ENCODE data around the gene CARHSP1. TPM values are rescaled to one million over a fixed set of nuclear protein-coding genes. Genes with fewer than 3 reads are reported as not detected.

Gene CARHSP1
- total RNA-seq, 1 experiment from 2014 or later, result 79.7 TPM

DNA sequence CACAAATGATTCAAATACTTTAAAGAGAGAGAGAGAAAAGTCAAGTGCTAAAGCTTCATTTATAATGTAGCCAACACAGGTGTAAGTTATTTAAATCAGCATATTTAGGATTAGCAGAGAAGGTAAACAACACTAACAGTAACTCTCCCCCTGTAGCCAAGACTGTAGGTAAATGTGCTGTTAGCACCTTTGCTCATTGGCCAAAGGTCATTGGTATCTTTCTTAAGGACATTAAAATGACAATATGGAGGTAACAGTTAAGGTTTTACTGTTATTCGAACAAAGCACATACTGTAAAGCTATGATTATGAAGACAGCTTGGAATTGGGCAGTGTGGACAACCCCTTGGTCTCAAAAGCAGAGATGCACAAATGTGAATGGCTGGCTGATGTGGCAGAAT is 42.0 kb upstream of the CARHSP1 start:
- H3K36me3 ChIP-seq (ENCODE audit: control insufficient read depth in 1 of 2, insufficient read depth in 2 of 2, low read length in 2 of 2), result peaks cover 23 to 52% of the 10 kb centered on the region in 2 experiments; a peak in 3 of 4 replicates
- no peaks in the 10 kb centered on the region for H3K4me1 ChIP-seq (ENCODE audit: control insufficient read depth in 1 of 2, insufficient read depth in 2 of 2, low read length in 2 of 2)
- ChIA-PET RAD21 (ENCODE audit: low non-redundant PET in 1 of 2, low total read pairs in 2 of 2, uncharacterized antibody in 2 of 2, unreplicated experiment in 2 of 2) (no interaction called here), CTCF (no interaction called here), POLR2A (no interaction called here)
- no peaks in the 10 kb centered on the region for H3K9me2 ChIP-seq (ENCODE audit: insufficient read depth)
- H3K79me2 ChIP-seq (ENCODE audit: insufficient read depth, low read length), result peaks cover 65% of the 10 kb centered on the region
- no peak overlapping the region for H3K4me3 ChIP-seq (replicated peaks in 1 of 2; ENCODE audit: low read depth in 1 of 2, low read length in 2 of 2)
- H3K9me3 ChIP-seq (ENCODE audit: control insufficient read depth in 1 of 2, insufficient read depth in 1 of 2, low read depth in 1 of 2, low read length in 2 of 2), result no peaks in the 10 kb centered on the region
- H3K27me3 ChIP-seq (ENCODE audit: insufficient read depth, low read length), result no peaks in the 10 kb centered on the region
- intact Hi-C loops (cut with micrococcal nuclease), result no loop called here
- H3K9ac ChIP-seq (ENCODE audit: low read length), result no peak overlapping the region
- TF ChIP-seq FOSL1 (IDR thresholded peaks at IDR 0.05; ENCODE audit: low read depth), result no peak
- TF ChIP-seq CEBPB (IDR thresholded peaks at IDR 0.05; ENCODE audit: low read depth), result no peak
- no peak for TF ChIP-seq POLR2A (IDR thresholded peaks at IDR 0.05; ENCODE audit: borderline replicate concordance, extremely low read depth, insufficient read depth, insufficient read length)
- TF ChIP-seq TCF7L2 (IDR thresholded peaks at IDR 0.05; ENCODE audit: borderline replicate concordance, extremely low read depth, insufficient read depth, insufficient read length), result no peak
- no peak for TF ChIP-seq YY1 (IDR thresholded peaks at IDR 0.05; ENCODE audit: extremely low read depth, insufficient replicate concordance, low read depth, low read length)
- TF ChIP-seq RAD21 (IDR thresholded peaks at IDR 0.05; ENCODE audit: low read depth), result no peak
- TF ChIP-seq, protein P1, sequence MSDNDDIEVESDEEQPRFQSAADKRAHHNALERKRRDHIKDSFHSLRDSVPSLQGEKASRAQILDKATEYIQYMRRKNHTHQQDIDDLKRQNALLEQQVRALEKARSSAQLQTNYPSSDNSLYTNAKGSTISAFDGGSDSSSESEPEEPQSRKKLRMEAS (IDR thresholded peaks at IDR 0.05), result no peak
- TF ChIP-seq, protein P2, sequence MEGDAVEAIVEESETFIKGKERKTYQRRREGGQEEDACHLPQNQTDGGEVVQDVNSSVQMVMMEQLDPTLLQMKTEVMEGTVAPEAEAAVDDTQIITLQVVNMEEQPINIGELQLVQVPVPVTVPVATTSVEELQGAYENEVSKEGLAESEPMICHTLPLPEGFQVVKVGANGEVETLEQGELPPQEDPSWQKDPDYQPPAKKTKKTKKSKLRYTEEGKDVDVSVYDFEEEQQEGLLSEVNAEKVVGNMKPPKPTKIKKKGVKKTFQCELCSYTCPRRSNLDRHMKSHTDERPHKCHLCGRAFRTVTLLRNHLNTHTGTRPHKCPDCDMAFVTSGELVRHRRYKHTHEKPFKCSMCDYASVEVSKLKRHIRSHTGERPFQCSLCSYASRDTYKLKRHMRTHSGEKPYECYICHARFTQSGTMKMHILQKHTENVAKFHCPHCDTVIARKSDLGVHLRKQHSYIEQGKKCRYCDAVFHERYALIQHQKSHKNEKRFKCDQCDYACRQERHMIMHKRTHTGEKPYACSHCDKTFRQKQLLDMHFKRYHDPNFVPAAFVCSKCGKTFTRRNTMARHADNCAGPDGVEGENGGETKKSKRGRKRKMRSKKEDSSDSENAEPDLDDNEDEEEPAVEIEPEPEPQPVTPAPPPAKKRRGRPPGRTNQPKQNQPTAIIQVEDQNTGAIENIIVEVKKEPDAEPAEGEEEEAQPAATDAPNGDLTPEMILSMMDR (IDR thresholded peaks at IDR 0.05 in 2 of 3, conservative IDR thresholded peaks at IDR 0.05 in 1 of 3; ENCODE audit: borderline replicate concordance in 1 of 3, insufficient read depth in 1 of 3, low read depth in 2 of 3, low read length in 2 of 3), result no peak
- no peak for TF ChIP-seq CBX3 (IDR thresholded peaks at IDR 0.05; ENCODE audit: low read depth)
- no peak for TF ChIP-seq ZNF274 (IDR thresholded peaks at IDR 0.05; ENCODE audit: low read depth, low read length)
- H2AFZ ChIP-seq (ENCODE audit: low read depth, low read length, poor library complexity, severe bottlenecking), result no peak overlapping the region
- no TSS peak for BruUV-seq (replicated peaks)
- no peak for ATAC-seq
- DNase-seq (ENCODE audit: low read depth, low spot score), result no peak
- H3K27ac ChIP-seq (ENCODE audit: low read depth, low read length), result no peak overlapping the region
- H4K20me1 ChIP-seq (ENCODE audit: insufficient read depth), result no peaks in the 10 kb centered on the region
- no peak overlapping the region for H3K4me2 ChIP-seq (ENCODE audit: low read length)
